RWPE2 (cell line): ENCODE measurements around the gene ME3.

ENCODE experiments used
- ATAC-seq: fragments of 200-7000 bp; cut with Tn5 transposase; 3 replicates; pipeline ENCODE4 v1.9.1; 2021; ENCODE audit warnings: low read depth
- DNase-seq: peaks from one replicate; pipeline ENCODE4 v3.0.0-alpha.2; 2020; ENCODE audit warnings: low spot score
- H3K27ac ChIP-seq: fragments of 450-650 bp; 2 replicates; pipeline ENCODE4 v1.5.1; 2017; ENCODE audit warnings: mild to moderate bottlenecking; ENCODE audit not compliant: poor library complexity, severe bottlenecking
- H3K27me3 ChIP-seq: fragments of 250-450 bp; sonication (Bioruptor Pico); 2 replicates; pipeline ENCODE4 v1.5.1; 2021; ENCODE audit warnings: mild to moderate bottlenecking, moderate library complexity; ENCODE audit not compliant: insufficient read depth, poor library complexity, severe bottlenecking
- H3K36me3 ChIP-seq: fragments of 250-450 bp; sonication (Bioruptor Pico); 2 replicates; pipeline ENCODE4 v1.5.1; 2020; ENCODE audit warnings: low read depth, mild to moderate bottlenecking, moderate library complexity
- H3K4me1 ChIP-seq: fragments of 250-450 bp; sonication (Bioruptor Pico); 2 replicates; pipeline ENCODE4 v1.5.1; 2021; ENCODE audit warnings: mild to moderate bottlenecking, moderate library complexity; ENCODE audit not compliant: insufficient read depth, poor library complexity, severe bottlenecking
- H3K4me3 ChIP-seq: fragments of 250-450 bp; sonication (Bioruptor Pico); 2 replicates; pipeline ENCODE4 v1.5.1; 2021; ENCODE audit warnings: mild to moderate bottlenecking, moderate library complexity; ENCODE audit not compliant: severe bottlenecking
- H3K9me3 ChIP-seq: fragments of 250-450 bp; sonication (Bioruptor Pico); 2 replicates; pipeline ENCODE4 v1.5.1; 2021; ENCODE audit warnings: mild to moderate bottlenecking, moderate library complexity; ENCODE audit not compliant: severe bottlenecking
- CTCF ChIP-seq: fragments of 450-650 bp; IDR thresholded peaks from one replicate; pipeline ENCODE4 v1.5.1; 2017; ENCODE audit warnings: mild to moderate bottlenecking, moderate library complexity; ENCODE audit not compliant: poor library complexity, severe bottlenecking

The ME3 gene

GRCh38 chr11:86577644-86578636 is 94.5 kb downstream of the ME3 start:
- no peaks in the 10 kb centered on the region for H3K27me3 ChIP-seq
- DNase-seq: no peak
- TF ChIP-seq CTCF: no peak

GRCh38 chr11:86576946-86577624 is 95.3 kb downstream of the ME3 start:
- TF ChIP-seq CTCF: no peak
- no peak for DNase-seq
- Histone ChIP-seq H3K4me1 (peaks cover 28% of the 10 kb centered on the region), H3K9me3 (no peaks in the 10 kb centered on the region), H3K4me3 (no peak overlapping the region), H3K36me3 (no peaks in the 10 kb centered on the region), H3K27ac (peak overlapping the region; percentile 69), H3K27me3 (no peaks in the 10 kb centered on the region)
- ATAC-seq: no peak

More at GRCh38 chr11:86577644-86578636, 94.5 kb downstream of the ME3 start:
- peak overlapping the region; percentile 69 for H3K27ac ChIP-seq
- no peak overlapping the region for H3K4me3 ChIP-seq
- ATAC-seq: peak; percentile 87
- peaks cover 28% of the 10 kb centered on the region for H3K4me1 ChIP-seq
- no peaks in the 10 kb centered on the region for H3K36me3 ChIP-seq
- H3K9me3 ChIP-seq: no peaks in the 10 kb centered on the region

- Histone ChIP-seq H3K36me3 (no peaks in the 10 kb centered on the region), H3K9me3 (no peaks in the 10 kb centered on the region), H3K27me3 (no peaks in the 10 kb centered on the region), H3K4me3 (no peak overlapping the region), H3K27ac (no peak overlapping the region), H3K4me1 (peaks cover 28% of the 10 kb centered on the region)
- no peak for DNase-seq
- no peak for ATAC-seq
- TF ChIP-seq CTCF: no peak
Measured at GRCh38 chr11:86575927-86576326, 96.5 kb downstream of the ME3 start.

GRCh38 chr11:86575208-86575855 is 97.1 kb downstream of the ME3 start:
- H3K9me3 ChIP-seq: no peaks in the 10 kb centered on the region
- H3K27me3 ChIP-seq: no peaks in the 10 kb centered on the region
- no peak overlapping the region for H3K27ac ChIP-seq
- H3K36me3 ChIP-seq: no peaks in the 10 kb centered on the region
- DNase-seq (no peak), ATAC-seq (no peak)
- no peak overlapping the region for H3K4me3 ChIP-seq
- TF ChIP-seq CTCF: no peak
- H3K4me1 ChIP-seq: peaks cover 32% of the 10 kb centered on the region
